Measurements from ENCODE around the gene SOX9. TPM values are rescaled to one million over a fixed set of nuclear protein-coding genes. Genes with fewer than 3 reads are reported as not detected.

Gene SOX9
- total RNA-seq, 1 donor = 1.7 TPM

DNA sequence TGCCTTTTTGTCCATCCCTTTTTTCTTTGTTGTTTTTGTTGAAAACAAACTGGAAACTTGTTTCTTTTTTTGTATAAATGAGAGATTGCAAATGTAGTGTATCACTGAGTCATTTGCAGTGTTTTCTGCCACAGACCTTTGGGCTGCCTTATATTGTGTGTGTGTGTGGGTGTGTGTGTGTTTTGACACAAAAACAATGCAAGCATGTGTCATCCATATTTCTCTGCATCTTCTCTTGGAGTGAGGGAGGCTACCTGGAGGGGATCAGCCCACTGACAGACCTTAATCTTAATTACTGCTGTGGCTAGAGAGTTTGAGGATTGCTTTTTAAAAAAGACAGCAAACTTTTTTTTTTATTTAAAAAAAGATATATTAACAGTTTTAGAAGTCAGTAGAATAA, 4.9 kb downstream of the SOX9 start:
- DNase-seq (ENCODE audit: low read depth) = no peak
- TF ChIP-seq, protein P1, sequence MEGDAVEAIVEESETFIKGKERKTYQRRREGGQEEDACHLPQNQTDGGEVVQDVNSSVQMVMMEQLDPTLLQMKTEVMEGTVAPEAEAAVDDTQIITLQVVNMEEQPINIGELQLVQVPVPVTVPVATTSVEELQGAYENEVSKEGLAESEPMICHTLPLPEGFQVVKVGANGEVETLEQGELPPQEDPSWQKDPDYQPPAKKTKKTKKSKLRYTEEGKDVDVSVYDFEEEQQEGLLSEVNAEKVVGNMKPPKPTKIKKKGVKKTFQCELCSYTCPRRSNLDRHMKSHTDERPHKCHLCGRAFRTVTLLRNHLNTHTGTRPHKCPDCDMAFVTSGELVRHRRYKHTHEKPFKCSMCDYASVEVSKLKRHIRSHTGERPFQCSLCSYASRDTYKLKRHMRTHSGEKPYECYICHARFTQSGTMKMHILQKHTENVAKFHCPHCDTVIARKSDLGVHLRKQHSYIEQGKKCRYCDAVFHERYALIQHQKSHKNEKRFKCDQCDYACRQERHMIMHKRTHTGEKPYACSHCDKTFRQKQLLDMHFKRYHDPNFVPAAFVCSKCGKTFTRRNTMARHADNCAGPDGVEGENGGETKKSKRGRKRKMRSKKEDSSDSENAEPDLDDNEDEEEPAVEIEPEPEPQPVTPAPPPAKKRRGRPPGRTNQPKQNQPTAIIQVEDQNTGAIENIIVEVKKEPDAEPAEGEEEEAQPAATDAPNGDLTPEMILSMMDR (IDR thresholded peaks at IDR 0.05; ENCODE audit: insufficient read depth, low read depth, low read length) = no peak

DNA sequence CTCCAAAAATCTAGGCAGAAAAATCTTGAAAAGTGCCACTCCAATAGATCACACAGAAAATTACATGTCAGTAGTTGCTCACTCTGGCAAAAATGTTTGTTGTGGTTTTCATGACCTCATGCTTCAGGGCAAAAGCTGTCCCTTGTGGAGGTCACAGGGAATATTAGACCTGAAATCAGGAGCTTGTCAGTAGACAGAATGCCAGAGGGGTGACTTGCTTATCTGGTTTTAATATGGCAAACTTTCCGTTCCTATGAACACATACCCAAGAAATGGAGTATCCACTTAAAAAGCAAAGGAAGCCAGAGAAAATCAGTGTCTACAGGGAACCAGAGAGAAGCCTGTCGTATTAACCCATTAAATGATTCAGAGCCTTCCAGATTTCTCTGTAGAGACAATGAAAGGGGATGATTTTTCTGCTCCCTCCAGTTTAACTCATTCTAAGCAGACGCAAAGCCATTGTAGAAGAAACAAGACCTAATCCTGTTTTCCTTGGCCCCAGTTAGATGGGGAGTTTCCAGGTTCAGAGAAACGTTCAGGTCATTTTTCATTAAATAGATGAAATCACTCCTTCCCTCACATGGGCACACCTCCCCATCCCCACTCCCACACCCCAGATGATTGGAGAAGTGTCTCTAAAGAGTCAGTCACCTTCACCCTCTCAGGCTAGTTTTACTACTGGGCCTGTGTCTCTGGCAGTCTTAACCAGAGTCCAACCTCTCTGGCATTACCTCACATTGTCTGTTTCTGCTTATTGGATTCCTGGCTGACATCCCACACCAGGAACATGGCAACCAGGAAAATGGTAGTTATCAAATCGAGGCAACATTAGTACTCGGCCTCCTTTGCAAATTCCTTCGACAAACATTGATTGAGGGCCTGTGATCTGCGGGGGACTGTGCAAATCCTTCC, 6.0 kb downstream of the SOX9 start:
- H3K4me3 ChIP-seq (ENCODE audit: low read depth, low read length) = no peak overlapping the region
- TF ChIP-seq, protein P1 (IDR thresholded peaks at IDR 0.05; ENCODE audit: insufficient read depth, low read depth, low read length) = no peak
- DNase-seq (ENCODE audit: low read depth) = peak; percentile 24

More for the DNA sequence above, 4.9 kb downstream of the SOX9 start:
- no peak overlapping the region for H3K4me3 ChIP-seq (ENCODE audit: low read depth, low read length)

DNA sequence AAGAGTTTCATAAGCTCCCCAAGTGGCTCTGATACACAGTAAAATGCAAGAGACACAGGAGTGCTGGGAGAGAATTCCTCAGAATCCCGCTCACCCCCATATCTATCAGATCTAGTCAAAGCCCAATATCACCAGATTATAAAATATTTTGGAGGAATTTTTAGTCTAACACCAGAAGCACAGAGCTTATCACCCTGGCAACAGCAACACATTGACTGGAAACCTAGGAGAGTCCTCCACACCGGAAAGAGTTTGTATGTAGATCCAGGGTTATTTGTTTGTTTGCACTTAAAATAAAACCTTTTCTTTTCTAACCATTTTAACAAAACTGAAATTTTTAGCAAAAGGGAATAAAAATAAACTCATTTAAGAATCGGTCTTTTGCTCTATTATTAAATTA, 7.2 kb downstream of the SOX9 start:
- H3K4me3 ChIP-seq (ENCODE audit: low read depth, low read length) = no peak overlapping the region
- no peak for DNase-seq (ENCODE audit: low read depth)
- TF ChIP-seq, protein P1 (IDR thresholded peaks at IDR 0.05; ENCODE audit: insufficient read depth, low read depth, low read length) = no peak

DNA sequence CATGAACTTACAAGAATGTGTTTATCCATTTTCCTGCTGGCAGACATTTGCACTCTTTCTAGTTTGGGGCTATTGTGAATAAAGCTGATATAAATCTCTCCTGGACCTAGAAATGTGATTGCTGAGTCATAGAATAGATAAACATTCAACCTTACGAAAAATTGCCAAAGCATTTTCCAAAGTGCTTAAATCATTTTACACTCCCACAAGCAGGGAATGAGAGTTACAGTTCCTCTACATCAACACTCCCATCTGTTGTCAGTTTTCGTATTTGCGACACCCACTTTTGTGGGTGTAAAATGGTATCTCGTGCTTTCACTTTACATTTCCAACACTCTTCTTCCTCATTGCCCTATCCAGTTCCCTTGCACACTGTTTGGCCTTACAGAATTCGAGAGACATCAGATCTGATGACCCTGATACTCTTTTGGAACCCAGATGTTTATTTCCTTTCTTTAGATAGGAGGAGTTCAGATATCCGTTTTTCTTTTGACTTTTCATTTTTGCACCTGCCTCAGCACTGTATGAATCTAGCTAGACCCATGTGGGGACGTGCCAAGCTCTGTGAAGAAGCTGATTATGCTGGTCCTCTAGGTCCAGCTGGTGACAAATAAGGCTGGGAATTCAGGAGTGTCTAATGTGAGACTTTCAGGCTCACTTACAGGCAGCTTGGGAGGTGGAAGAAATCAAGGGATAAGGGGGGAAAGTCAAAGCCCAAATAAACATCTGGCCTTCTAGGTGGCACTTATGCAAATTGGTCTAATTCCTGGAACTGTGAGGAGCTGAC, 14.0 kb downstream of the SOX9 start:
- TF ChIP-seq, protein P1 (IDR thresholded peaks at IDR 0.05; ENCODE audit: insufficient read depth, low read depth, low read length) = no peak
- peak; percentile 71 for DNase-seq (ENCODE audit: low read depth)
- no peak overlapping the region for H3K4me3 ChIP-seq (ENCODE audit: low read depth, low read length)

DNA sequence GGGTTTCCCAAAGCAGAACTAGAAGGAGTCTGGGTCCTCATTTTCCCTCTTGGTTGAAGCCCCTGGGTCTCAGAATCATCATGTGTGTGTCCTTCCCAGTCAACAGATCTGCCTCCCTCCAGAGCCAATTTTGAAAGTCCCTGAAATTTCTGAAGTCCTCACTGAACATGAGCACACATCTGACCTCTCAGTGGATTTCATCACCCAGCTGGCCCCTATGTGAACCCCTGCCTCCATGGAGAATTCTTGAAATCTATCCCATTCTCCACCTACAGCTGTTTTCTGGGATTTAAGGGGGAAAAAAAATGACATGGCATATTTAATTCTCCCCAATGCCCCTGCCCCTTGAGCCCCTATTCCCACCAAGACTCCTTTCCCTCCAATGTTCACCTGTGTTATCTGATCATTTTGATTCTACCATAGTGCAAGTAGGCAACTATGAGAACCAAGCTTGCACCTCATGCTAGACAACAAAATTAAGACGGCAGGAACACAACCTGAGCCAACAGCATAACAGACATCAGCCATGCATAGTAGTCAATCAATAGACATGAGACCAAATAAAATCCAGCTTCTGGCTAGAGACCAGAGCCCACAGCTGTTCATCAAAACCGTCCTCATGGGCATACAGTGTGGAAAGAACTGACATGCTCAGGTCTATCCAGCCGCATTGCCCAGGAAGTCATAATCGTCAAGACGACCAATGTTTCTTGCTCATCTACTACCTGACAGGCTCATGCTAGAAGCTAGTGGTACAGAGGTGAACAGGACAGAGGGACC, 14.9 kb downstream of the SOX9 start:
- TF ChIP-seq, protein P1 (IDR thresholded peaks at IDR 0.05; ENCODE audit: insufficient read depth, low read depth, low read length) = no peak
- no peak for DNase-seq (ENCODE audit: low read depth)
- H3K4me3 ChIP-seq (ENCODE audit: low read depth, low read length) = no peak overlapping the region

DNA sequence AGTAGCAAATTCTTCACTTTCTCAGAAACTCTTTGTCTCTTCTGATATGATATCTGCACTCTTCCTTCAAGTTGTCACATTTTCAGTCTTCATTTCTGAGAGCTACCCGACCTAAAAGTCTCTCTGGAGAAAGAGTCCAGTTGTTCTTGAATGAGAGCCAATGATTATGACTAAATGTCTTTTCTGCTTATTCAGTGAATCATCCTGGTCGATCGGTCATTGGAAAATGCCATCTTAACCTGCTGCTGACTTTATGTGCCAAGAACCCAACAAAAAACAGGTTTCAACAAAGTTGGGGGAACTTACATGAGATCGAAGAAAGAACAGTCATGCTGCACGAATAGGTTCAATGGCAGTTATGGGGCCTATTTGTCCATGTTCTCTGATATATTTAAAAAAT, 15.9 kb downstream of the SOX9 start:
- no peak for DNase-seq (ENCODE audit: low read depth)
- no peak overlapping the region for H3K4me3 ChIP-seq (ENCODE audit: low read depth, low read length)
- TF ChIP-seq, protein P1 (IDR thresholded peaks at IDR 0.05; ENCODE audit: insufficient read depth, low read depth, low read length) = no peak

Measured in fibroblast of villous mesenchyme (primary cell).